Placental pericyte (primary cell): ENCODE data around the gene DCTN4. TPM values are rescaled to one million over a fixed set of nuclear protein-coding genes. Genes with fewer than 3 reads are reported as not detected.

Experiments used
- total RNA-seq: library from RNA; depleted of rRNA; stranded (reverse); fragments of >200 nt; gene quantifications from 2 replicates; pipeline ENCODE4 v1.2.3, GENCODE V29; 2012

Gene DCTN4
- total RNA-seq, result 53.2 and 64.0 TPM in 2 replicates

DNA sequence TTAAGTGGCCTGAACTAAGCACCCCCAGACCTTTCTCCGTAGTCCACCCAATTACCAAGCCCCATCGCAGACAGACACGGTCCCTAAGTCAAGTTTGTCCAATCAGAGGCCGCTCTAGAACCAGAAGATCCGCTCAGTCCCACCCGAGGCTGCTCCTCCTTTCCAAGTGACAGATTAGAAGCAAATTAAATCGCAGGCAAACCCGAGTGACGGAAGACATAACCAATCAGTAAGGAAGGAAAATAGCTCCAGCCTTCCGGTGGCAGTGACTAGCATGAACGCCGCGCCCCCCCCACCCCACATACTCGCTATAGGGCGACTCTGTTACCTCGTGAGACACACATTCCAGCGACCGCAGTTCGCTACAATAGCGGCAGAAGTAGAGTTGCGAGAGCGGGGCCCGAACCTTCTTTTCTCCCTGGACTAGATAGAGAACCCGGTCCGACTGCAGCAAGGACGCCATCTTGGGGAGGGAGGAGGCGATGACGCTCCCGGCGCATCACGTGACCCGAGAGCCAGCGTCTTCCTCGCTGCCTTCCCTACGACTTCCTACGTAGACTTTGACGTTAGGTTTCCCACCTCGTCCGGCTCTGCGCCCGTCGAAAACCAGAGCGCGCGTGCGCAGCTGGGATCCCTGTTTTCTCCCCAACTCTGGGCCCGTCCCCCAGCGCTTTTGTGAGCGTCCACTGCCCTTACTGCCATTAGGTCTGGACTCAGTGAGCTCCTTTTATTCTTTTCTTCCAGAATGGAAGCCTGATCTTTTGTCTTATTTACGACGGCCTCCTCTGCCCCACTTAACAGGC is at the start of gene DCTN4:
DCTN4 (minus strand) TSS at position 487 of the 803 bp plus-strand sequence; CDS start at position 463, 24 bp downstream.

DNA sequence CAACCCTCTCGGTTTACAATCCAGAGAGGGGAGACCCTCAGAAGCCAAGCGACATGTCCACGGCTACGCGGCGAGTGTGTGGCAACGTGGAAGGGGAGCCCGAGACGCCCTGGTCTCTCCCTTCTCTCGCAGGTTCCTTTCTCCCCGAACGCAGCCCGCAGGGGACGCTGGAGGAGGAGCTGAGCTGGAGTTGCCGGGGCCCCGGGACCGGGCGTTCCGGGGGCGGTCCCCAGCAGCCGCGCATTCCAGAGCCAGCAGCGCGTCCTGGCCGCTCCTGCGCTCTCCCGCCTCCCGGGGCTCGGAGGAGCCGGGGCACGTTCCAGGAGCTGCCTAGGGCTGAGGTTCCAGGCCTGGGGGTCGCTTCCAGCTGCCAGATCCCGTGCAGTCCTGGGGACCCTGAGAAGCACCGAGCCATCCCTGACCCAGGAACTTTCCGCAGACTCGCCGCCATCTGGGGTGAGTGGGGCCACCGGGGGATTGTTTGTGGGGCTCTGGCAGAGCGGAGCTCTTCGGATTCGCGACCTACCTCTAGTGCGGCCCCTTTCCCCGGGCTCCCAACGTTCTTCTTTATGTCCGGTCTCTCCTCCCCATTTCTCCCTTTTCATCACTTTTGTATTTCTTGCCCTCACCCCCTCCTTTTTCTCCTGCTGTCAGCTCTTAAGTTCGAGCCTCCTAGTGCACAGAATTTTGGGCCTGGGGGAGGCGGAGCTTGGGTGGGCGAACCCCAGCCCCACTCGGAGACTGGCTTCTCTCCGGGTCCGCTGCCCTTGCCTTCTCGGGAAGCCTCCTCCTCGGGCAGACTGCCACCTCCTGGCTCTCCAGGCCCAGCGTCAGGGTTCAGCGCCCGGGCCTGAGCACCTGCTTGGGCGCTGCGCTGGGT is 19.9 kb upstream of the DCTN4 start, which contains the start of gene SMIM3:
SMIM3 (plus strand) TSS at position 241 of the 880 bp plus-strand sequence. CDS start 16,684 bp downstream, outside the sequence.

DNA sequence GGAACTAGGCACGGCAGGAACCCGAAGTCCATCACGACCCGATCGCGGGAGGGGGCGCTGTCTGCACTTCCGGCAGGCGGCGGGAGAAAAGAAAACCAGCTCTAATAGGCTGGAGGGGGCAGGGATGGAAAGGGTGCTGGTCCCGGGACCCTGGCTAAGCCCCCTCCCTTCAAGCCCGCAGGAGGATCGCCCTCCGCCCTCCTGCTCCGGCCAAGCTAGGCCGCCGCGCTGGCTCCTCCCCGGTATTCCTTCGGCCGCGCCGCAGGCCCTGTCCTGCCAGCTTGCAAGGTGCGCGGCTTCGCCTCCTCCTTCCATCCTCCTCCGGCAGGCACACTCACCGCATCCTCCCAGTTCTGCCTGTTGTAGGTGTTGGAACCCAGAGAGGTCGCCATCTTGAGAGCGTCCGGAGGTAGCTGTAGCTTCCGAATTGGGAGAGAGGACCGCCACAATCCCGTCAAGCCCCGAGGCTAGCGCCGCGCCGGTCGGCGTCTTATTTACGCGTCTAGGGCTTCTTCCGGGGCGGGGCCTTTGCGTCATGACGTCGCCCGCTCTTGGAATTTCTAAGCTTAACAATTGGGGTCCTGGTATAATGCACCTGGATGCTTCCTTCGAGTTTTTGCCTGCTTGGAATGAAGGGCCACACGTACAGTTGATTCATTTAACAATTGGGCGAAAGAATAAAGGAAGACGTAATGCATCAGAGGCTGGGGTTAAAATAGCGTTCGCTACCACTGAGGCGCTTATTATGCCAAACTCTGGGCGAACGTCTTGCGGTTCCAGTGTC is 58.0 kb downstream of the DCTN4 start, which contains the start of gene RBM22:
RBM22 (minus strand) TSS at position 469 of the 784 bp plus-strand sequence; CDS start at position 392, 77 bp downstream.

GRCh38 chr5:150661086-150661485 is 97.7 kb downstream of the DCTN4 start, which contains the start of gene MYOZ3:
TSS of gene MYOZ3 (plus strand) at chr5:150661251. CDS start at chr5:150662942, 1,691 bp downstream.

Other genes starting within 250 kb of the DCTN4 start
- 7.9 and 9.3 TPM in 2 replicates for gene SYNPO, start 118.4 kb downstream of the DCTN4 start, total RNA-seq
- gene MYOZ3, start 97.8 kb downstream of the DCTN4 start, total RNA-seq, result under 0.01 and 0.29 TPM in 2 replicates
- gene RBM22, start 58.0 kb downstream of the DCTN4 start, total RNA-seq, result 28.7 and 39.8 TPM in 2 replicates
- 56.0 and 110 TPM in 2 replicates for gene SMIM3, start 19.7 kb upstream of the DCTN4 start, total RNA-seq
- 0.57 TPM in 1 of 2 replicates, not detected in the other for gene IRGM, start 87.5 kb upstream of the DCTN4 start, total RNA-seq
- 4.4 and 5.9 TPM in 2 replicates for gene ZNF300, start 146.0 kb upstream of the DCTN4 start, total RNA-seq